HG03354 (cell line): Measurements from ENCODE around the gene CALB2.
"Not testable (repeated sequence)": the region's sequence is repeated elsewhere in the genome, so short reads cannot be mapped to it uniquely, and the experiment has no call there.

Experiments used
- ATAC-seq: cut with Tn5 transposase; IDR thresholded peaks from one replicate; pipeline ENCODE4 v1.9.1; 2021; ENCODE audit warnings: mild to moderate bottlenecking; ENCODE audit not compliant: unreplicated experiment, poor library complexity, severe bottlenecking

The CALB2 gene

GRCh38 chr16:71358464-71358998, at the start of gene CALB2:
CALB2 (plus strand) TSS chr16:71358723; CDS start chr16:71358793, 70 bp downstream.
- ATAC-seq: peak; percentile 92

GRCh38 chr16:71311553-71312158, 46.9 kb upstream of the CALB2 start:
- no peak for ATAC-seq

- not testable (repeated sequence) for ATAC-seq
These were observed 44.9 kb upstream of the CALB2 start for GRCh38 chr16:71313591-71313990.

- no peak for ATAC-seq
These were observed 43.3 kb upstream of the CALB2 start for GRCh38 chr16:71315269-71315668.

- ATAC-seq: no peak
These were observed 38.5 kb upstream of the CALB2 start for GRCh38 chr16:71319999-71320398.

GRCh38 chr16:71327720-71328119, 30.8 kb upstream of the CALB2 start:
- ATAC-seq: no peak

- no peak for ATAC-seq
These were observed 30.4 kb upstream of the CALB2 start for GRCh38 chr16:71328151-71328550.

- no peak for ATAC-seq
These were observed 20.9 kb upstream of the CALB2 start for GRCh38 chr16:71337631-71338030.

GRCh38 chr16:71338193-71338592, 20.3 kb upstream of the CALB2 start:
- no peak for ATAC-seq

- ATAC-seq: no peak
These were observed 19.9 kb upstream of the CALB2 start for GRCh38 chr16:71338632-71339031.

GRCh38 chr16:71339236-71340171, 19.0 kb upstream of the CALB2 start:
- ATAC-seq: no peak

- ATAC-seq: no peak
These were observed 18.1 kb upstream of the CALB2 start for GRCh38 chr16:71340406-71340805.

GRCh38 chr16:71341881-71342280, 16.6 kb upstream of the CALB2 start:
- no peak for ATAC-seq

- ATAC-seq: no peak
These were observed 15.4 kb upstream of the CALB2 start for GRCh38 chr16:71343078-71343477.

GRCh38 chr16:71344315-71344905, 14.1 kb upstream of the CALB2 start:
- no peak for ATAC-seq

GRCh38 chr16:71345031-71345430, 13.5 kb upstream of the CALB2 start:
- no peak for ATAC-seq

- ATAC-seq: no peak
These were observed 11.4 kb upstream of the CALB2 start for GRCh38 chr16:71347146-71347545.

GRCh38 chr16:71348262-71349085, 10.0 kb upstream of the CALB2 start:
- ATAC-seq: no peak

- ATAC-seq: no peak
These were observed 7.5 kb upstream of the CALB2 start for GRCh38 chr16:71350821-71351557.
